SK-N-SH (cell line): Measurements from ENCODE around the gene CSRP3. TPM values are rescaled to one million over a fixed set of nuclear protein-coding genes. Genes with fewer than 3 reads are reported as not detected.

Experiments used
- CTCF ChIA-PET: fragments of 300-600, 350-600 bp; formaldehyde crosslinking; extraction: SDS; loops from one replicate; lab custom pipeline; 2021; lab: Yijun Ruan, JAX
- POLR2A ChIA-PET: fragments of 350-600 bp; sonication (Branson Sonifier 250); formaldehyde crosslinking; extraction: SDS; loops from one replicate; lab custom pipeline; 2020; ENCODE audit warnings: antibody characterized with exemption, inconsistent platforms; lab: Yijun Ruan, JAX
- DNase-seq: peaks from one replicate; pipeline ENCODE4 v3.0.0; 2012
- H2AFZ ChIP-seq: fragments of 200-600 bp; sonication (generic); 2 replicates; pipeline ENCODE4 v1.8.1; 2016; ENCODE audit warnings: antibody characterized with exemption, mild to moderate bottlenecking, low read depth
- H3F3A ChIP-seq: fragments of 200-600 bp; sonication (generic); replicated peaks from 2 replicates; pipeline ENCODE3; 2016; ENCODE audit warnings: antibody characterized with exemption, mild to moderate bottlenecking; ENCODE audit not compliant: insufficient read depth
- H3K27ac ChIP-seq, 2 experiments: fragments of 200-500 bp in 1 of 2; fragments of 200-600 bp in 1 of 2; sonication (Bioruptor generic) in 1 of 2; sonication (generic), shearing (Covaris generic) in 1 of 2; 2 replicates each; pipeline versions ENCODE4 v1.5.1 to v1.6.1; 2014 to 2016; ENCODE audit warnings: low read depth in 2 of 2, inconsistent platforms in 1 of 2, low read length in 1 of 2, mild to moderate bottlenecking in 1 of 2, mixed read lengths in 1 of 2
- H3K27me3 ChIP-seq: fragments of 200-600 bp; sonication (generic), shearing (Covaris generic); 2 replicates; pipeline ENCODE4 v1.6.1; 2016; ENCODE audit warnings: mixed run types; ENCODE audit not compliant: insufficient read depth
- H3K36me3 ChIP-seq, 2 experiments: fragments of 200-500 bp in 1 of 2; fragments of 200-600 bp in 1 of 2; sonication (Bioruptor generic) in 1 of 2; sonication (generic) in 1 of 2; replicated peaks in 1 of 2; 2 replicates each; pipeline versions ENCODE3 to v1.5.1; 2014 to 2016; ENCODE audit warnings: low read length in 1 of 2, mild to moderate bottlenecking in 1 of 2; ENCODE audit not compliant: insufficient read depth in 2 of 2, control insufficient read depth in 1 of 2
- H3K4me1 ChIP-seq, 2 experiments: fragments of 200-500 bp in 1 of 2; fragments of 200-600 bp in 1 of 2; sonication (Bioruptor generic) in 1 of 2; sonication (generic), shearing (Covaris generic) in 1 of 2; 2 replicates each; pipeline versions ENCODE4 v1.5.1 to v1.6.1; 2014 to 2016; ENCODE audit warnings: low read depth in 1 of 2, low read length in 1 of 2, mixed run types in 1 of 2; ENCODE audit not compliant: insufficient read depth in 2 of 2, control insufficient read depth in 1 of 2
- H3K4me2 ChIP-seq: fragments of 200-600 bp; sonication (generic), shearing (Covaris generic); 2 replicates; pipeline ENCODE4 v1.6.1; 2017; ENCODE audit warnings: mixed run types
- H3K4me3 ChIP-seq, 2 experiments: fragments of 200-500 bp in 1 of 2; fragments of 200-600 bp in 1 of 2; sonication (Bioruptor generic) in 1 of 2; sonication (generic), shearing (Covaris generic) in 1 of 2; 2 replicates each; pipeline versions ENCODE4 v1.5.1 to v1.8.1; 2014 to 2016; ENCODE audit warnings: low read depth in 2 of 2, inconsistent platforms in 1 of 2, low read length in 1 of 2, mild to moderate bottlenecking in 1 of 2, mixed read lengths in 1 of 2, moderate library complexity in 1 of 2
- H3K79me2 ChIP-seq: fragments of 200-600 bp; sonication (generic); 2 replicates; pipeline ENCODE4 v1.8.1; 2017; ENCODE audit warnings: mild to moderate bottlenecking; ENCODE audit not compliant: insufficient read depth
- H3K9ac ChIP-seq: fragments of 200-600 bp; sonication (generic); 2 replicates; pipeline ENCODE4 v1.6.1; 2017; ENCODE audit warnings: mixed run types
- H3K9me2 ChIP-seq: fragments of 200-600 bp; sonication (generic); 2 replicates; pipeline ENCODE4 v1.6.1; 2017; ENCODE audit warnings: mixed run types
- H3K9me3 ChIP-seq: fragments of 200-600 bp; sonication (generic); 2 replicates; pipeline ENCODE4 v1.6.1; 2017; ENCODE audit warnings: mixed run types, mild to moderate bottlenecking, moderate library complexity
- H4K20me1 ChIP-seq: fragments of 200-600 bp; sonication (generic); 2 replicates; pipeline ENCODE4 v1.6.1; 2017; ENCODE audit warnings: mild to moderate bottlenecking, mixed run types; ENCODE audit not compliant: insufficient read depth
- EZH2phosphoT487 ChIP-seq: fragments of 200-600 bp; sonication (generic); IDR thresholded peaks from 2 replicates; pipeline ENCODE4 v1.6.1; 2017; ENCODE audit warnings: low read depth, mixed run types, mild to moderate bottlenecking, antibody characterized with exemption, moderate library complexity, borderline replicate concordance
- FOSL2 ChIP-seq: IDR thresholded peaks from 2 replicates; pipeline ENCODE4 v1.4.0; 2012; ENCODE audit warnings: low read depth, mild to moderate bottlenecking, moderate library complexity, borderline replicate concordance
- FOXJ3 ChIP-seq: sonication (generic); formaldehyde crosslinking; IDR thresholded peaks from 2 replicates; pipeline ENCODE4 v1.5.1; 2020; ENCODE audit warnings: mild to moderate bottlenecking, missing genetic modification reagents
- IRF3 ChIP-seq: fragments of 150-350 bp; IDR thresholded peaks from 2 replicates; pipeline ENCODE4 v1.6.1; 2016; ENCODE audit warnings: mild to moderate bottlenecking, low read depth, low read length
- JUND ChIP-seq: IDR thresholded peaks from 2 replicates; pipeline ENCODE4 v1.4.0; 2012
- MXI1 ChIP-seq: IDR thresholded peaks from 2 replicates; pipeline ENCODE4 v1.6.1; 2012; ENCODE audit warnings: mild to moderate bottlenecking, low read depth, low read length, improper control_type of control experiment
- PBX3 ChIP-seq: IDR thresholded peaks from 2 replicates; pipeline ENCODE4; 2012
- RAD21 ChIP-seq: IDR thresholded peaks from 2 replicates; pipeline ENCODE4 v1.6.1; 2012; ENCODE audit warnings: mild to moderate bottlenecking, low read length
- WGBS: methylation state at CpG from one replicate; pipeline ENCODE4 v1.1.6; 2017; ENCODE audit warnings: low lambda C conversion rate; 5-methylcytosine and 5-hydroxymethylcytosine counted together
- polyA plus RNA-seq, 3 experiments: library from polyadenylated mRNA; depleted of rRNA; stranded (reverse); fragments of >200 nt; gene quantifications; 2 replicates each; pipeline ENCODE4 v1.2.3, GENCODE V29; 2012

The CSRP3 gene
- polyA plus RNA-seq, 1 of the 3 experiments (the other 2 are of a cell fraction): not detected

GRCh38 chr11:19187833-19188258 lies 13.9 kb downstream of the CSRP3 start:
- Histone ChIP-seq H4K20me1 (no peaks in the 10 kb centered on the region), H3K27me3 (no peaks in the 10 kb centered on the region), H3K9me2 (no peaks in the 10 kb centered on the region), H3F3A (no peaks in the 10 kb centered on the region), H3K4me3 (no peak overlapping the region), H3K79me2 (no peaks in the 10 kb centered on the region), H3K4me2 (no peak overlapping the region; the same call in 1 of the 2 replicates), H3K9me3 (no peaks in the 10 kb centered on the region), H3K36me3 (no peaks in the 10 kb centered on the region), H3K4me1 (no peaks in the 10 kb centered on the region; a peak in 1 of 4 replicates), H3K27ac (no peak overlapping the region), H3K9ac (no peak overlapping the region), H2AFZ (no peak overlapping the region)
- CTCF ChIA-PET: interaction anchor here (1.9 kb wide), 1 partner anchor 111 kb away, joined by 5 read pairs; no protein-coding TSS in a partner anchor
- WGBS: 81% methylated on average over 5 of the region's 9 CpGs
- POLR2A ChIA-PET: no interaction called here
- DNase-seq: no peak
- no peak for TF ChIP-seq FOXJ3
- no peak for TF ChIP-seq EZH2phosphoT487
- TF ChIP-seq JUND: no peak

- H3F3A ChIP-seq: no peaks in the 10 kb centered on the region
- H3K9me3 ChIP-seq: no peaks in the 10 kb centered on the region
- H3K4me1 ChIP-seq: no peaks in the 10 kb centered on the region; a peak in 1 of 4 replicates
- no peak for DNase-seq
- no peak overlapping the region for H2AFZ ChIP-seq
- POLR2A ChIA-PET: no interaction called here
- 27% methylated on average over 3 of the region's 5 CpGs for WGBS
- no peak overlapping the region for H3K4me3 ChIP-seq
- no peak overlapping the region for H3K9ac ChIP-seq
- no peaks in the 10 kb centered on the region for H3K36me3 ChIP-seq
- TF ChIP-seq RAD21 (no peak), IRF3 (no peak), MXI1 (no peak), PBX3 (no peak), FOSL2 (no peak), EZH2phosphoT487 (no peak), JUND (no peak)
- TF ChIP-seq, all 33 proteins: peak for 0
- H3K79me2 ChIP-seq: no peaks in the 10 kb centered on the region
- CTCF ChIA-PET: interaction anchor here (0.7 to 1.9 kb wide), 3 partner anchors 12 to 111 kb away, joined by 3 to 5 read pairs (median 4); no protein-coding TSS in a partner anchor
- H3K27me3 ChIP-seq: no peaks in the 10 kb centered on the region
- H4K20me1 ChIP-seq: no peaks in the 10 kb centered on the region
- H3K9me2 ChIP-seq: no peaks in the 10 kb centered on the region
- H3K4me2 ChIP-seq: no peak overlapping the region; the same call in 1 of the 2 replicates
- no peak overlapping the region for H3K27ac ChIP-seq
Observed at GRCh38 chr11:19187114-19187832, 14.5 kb downstream of the CSRP3 start.
